ENCODE results near the gene TXLNA.
"Not testable (repeated sequence)": the region's sequence is repeated elsewhere in the genome, so short reads cannot be mapped to it uniquely, and the experiment has no call there.

- not testable (repeated sequence) for TF ChIP-seq CTCF (conservative IDR thresholded peaks at IDR 0.05); ZFX (IDR thresholded peaks at IDR 0.05)
These were observed 45.6 kb upstream of the TXLNA start for GRCh38 chr1:32133950-32134280.

Data from C4-2B (cell line).